IPS-15b (cell line): Measurements from ENCODE around the gene MRPL4.
A peak's percentile ranks its signal among the peaks of the same experiment; 100 is the strongest.

Source experiments
- H3K27me3 ChIP-seq: one replicate; pipeline ENCODE4 v1.6.1; 2013; ENCODE audit warnings: low read length; ENCODE audit not compliant: control insufficient read depth, insufficient read depth
- H3K36me3 ChIP-seq: one replicate; pipeline ENCODE4 v1.6.1; 2013; ENCODE audit warnings: low read length; ENCODE audit not compliant: control insufficient read depth, insufficient read depth
- H3K4me1 ChIP-seq: one replicate; pipeline ENCODE4 v1.6.1; 2013; ENCODE audit warnings: mild to moderate bottlenecking, low read length; ENCODE audit not compliant: control insufficient read depth, insufficient read depth
- H3K4me3 ChIP-seq: one replicate; pipeline ENCODE4 v1.5.1; 2013; ENCODE audit warnings: low read depth, low read length
- H3K9ac ChIP-seq: one replicate; pipeline ENCODE4 v1.6.1; 2013; ENCODE audit warnings: low read depth, mild to moderate bottlenecking, low read length
- H3K9me3 ChIP-seq: one replicate; pipeline ENCODE4 v1.6.1; 2013; ENCODE audit warnings: mild to moderate bottlenecking, low read length; ENCODE audit not compliant: control insufficient read depth, insufficient read depth

The MRPL4 gene

DNA sequence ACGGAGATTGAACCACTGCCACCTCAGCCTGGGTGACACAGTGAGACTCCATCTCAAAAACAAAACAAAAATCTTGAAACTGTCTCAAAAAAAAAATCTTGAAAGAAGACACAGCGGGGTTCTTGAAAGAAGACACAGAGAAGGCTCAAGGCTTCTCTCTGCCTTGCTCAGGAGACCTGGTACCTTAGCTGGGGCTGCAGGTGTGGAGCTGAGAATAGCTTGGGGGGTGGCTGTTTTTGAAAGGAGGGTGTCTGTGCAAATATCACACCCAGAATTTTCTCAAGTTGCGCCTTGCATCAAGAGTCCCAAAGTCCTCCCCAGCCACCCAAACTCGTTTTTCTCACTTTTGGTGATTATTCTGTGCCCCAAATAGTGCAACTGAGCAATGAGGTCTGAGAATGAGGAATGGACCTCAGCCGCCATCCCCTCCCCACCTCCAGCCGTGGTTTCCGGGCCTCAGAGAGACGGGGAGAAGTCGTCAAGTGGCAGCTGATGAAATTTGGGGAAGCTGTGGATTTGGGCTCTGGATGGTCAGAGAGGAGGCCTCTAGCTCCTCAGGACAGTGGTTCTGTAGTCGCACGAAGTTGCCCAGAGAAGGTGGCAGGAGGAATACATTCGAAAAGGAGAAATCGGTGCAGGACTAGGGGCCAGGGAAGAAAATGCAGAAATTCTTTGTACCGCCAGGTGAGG, 29.7 kb upstream of the MRPL4 start:
- no peaks in the 10 kb centered on the region for H3K4me1 ChIP-seq
- no peaks in the 10 kb centered on the region for H3K9me3 ChIP-seq
- peaks cover 9% of the 10 kb centered on the region for H3K36me3 ChIP-seq
- no peak overlapping the region for H3K4me3 ChIP-seq
- no peaks in the 10 kb centered on the region for H3K27me3 ChIP-seq
- H3K9ac ChIP-seq = no peak overlapping the region

DNA sequence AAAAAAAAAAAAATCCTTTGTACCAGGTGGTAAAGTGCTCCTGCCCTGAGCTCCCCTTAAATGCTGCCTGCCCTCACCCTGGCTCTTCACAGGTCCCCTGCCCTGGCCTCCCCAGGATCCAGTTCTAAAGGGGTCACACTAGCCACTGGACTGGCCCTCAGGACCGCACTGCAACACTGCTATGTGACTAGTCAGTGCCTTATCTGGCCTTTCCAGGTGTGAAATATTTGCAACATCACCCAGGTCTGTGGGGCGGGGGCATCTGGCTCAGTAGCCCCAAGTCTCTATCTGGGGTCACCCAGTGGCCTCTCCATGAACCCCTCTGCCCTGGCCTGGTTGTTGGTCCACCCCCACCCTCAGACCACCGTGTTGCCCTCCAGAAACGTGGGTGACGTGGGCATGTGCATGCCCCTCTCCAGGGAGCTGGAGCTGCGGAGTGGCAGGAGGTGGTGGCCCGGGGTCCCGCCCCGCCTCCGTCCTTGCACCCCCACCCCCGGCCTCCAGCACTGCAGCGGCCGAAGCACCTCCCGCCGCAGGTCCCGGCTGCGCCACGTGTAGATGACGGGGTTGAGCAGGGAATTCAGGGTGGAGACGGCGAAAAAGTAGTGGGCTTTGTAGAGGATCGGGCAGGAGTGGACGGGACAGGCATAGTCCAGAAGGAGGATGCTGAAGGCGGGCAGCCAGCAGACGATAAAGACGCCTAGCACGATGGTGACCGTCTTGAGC, 28.4 kb upstream of the MRPL4 start:
- Histone ChIP-seq H3K9me3 (no peaks in the 10 kb centered on the region), H3K4me3 (no peak overlapping the region), H3K4me1 (no peaks in the 10 kb centered on the region), H3K36me3 (peaks cover 9% of the 10 kb centered on the region), H3K27me3 (no peaks in the 10 kb centered on the region), H3K9ac (no peak overlapping the region)

DNA sequence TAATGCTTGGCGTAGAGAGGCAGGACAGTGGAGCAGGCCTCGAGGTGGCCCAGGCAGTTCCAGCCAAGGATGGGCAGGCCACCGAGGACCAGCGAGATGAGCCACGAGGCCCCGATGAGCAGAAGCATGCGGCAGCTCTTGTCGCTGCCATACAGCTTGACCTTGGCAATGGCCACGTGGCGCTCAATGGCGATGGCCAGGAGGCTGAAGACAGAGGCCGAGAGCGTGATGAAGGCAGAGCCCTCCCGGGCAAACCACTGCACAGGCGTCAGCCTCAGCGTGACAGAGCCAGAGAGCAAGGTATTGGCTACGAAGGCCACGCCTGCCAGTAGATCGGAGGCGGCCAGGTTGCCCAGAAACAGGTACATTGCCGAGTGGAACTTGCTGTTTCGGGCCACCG, 27.7 kb upstream of the MRPL4 start:
- H3K4me1 ChIP-seq = no peaks in the 10 kb centered on the region
- H3K27me3 ChIP-seq = no peaks in the 10 kb centered on the region
- no peak overlapping the region for H3K4me3 ChIP-seq
- H3K36me3 ChIP-seq = peaks cover 9% of the 10 kb centered on the region
- H3K9ac ChIP-seq = no peak overlapping the region
- H3K9me3 ChIP-seq = no peaks in the 10 kb centered on the region

DNA sequence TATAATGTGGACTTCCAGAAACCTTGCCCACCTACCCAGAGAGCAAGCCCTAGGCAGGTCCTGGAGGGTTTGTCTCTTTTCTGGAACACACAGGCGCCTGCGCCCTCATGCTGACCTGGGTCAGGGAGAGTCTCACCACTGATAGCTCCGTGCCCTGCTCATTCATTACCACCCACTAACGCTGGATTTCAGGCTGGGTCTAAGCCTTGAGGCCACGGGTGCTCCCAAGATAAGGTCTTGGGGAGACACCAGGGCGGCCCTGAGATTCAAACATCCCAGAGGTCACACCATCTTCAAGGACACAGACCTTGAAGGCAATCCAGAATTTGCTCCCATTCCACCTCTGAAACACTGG, 26.0 kb upstream of the MRPL4 start:
- Histone ChIP-seq H3K9ac (no peak overlapping the region), H3K4me1 (no peaks in the 10 kb centered on the region), H3K4me3 (no peak overlapping the region), H3K36me3 (peaks cover 9% of the 10 kb centered on the region), H3K9me3 (no peaks in the 10 kb centered on the region), H3K27me3 (no peaks in the 10 kb centered on the region)

DNA sequence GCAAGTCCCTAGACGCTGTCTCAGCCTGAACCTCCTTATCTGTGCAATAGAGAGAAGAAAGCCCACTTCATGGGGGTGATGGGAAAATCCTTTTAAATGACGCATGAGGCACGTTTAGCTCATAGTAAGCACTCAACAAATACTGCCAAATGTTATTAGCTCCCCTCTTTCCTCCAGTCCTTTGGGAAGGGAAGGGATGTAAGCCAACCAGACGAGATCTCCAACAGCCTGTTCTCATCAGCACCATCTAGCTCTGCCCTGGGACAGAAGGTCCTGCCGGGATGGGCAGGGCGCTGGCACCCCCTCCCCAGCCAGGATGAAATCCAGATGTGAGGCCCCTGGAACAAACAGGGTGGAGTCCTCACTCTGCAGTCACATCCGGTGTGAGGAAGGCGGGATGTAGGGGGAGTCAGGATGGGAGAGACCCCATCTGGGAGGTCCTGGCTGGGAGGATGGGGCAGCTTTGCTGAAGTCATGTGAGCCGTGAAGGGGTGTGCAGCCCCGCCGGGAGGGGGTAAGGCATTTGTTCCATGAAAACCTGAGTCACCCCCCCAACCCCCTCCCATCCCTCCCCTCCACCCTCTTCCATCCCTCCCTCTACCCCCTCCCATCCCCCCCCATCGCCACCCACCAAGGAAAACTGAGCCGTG, 25.5 kb upstream of the MRPL4 start:
- Histone ChIP-seq H3K4me3 (no peak overlapping the region), H3K36me3 (peaks cover 9% of the 10 kb centered on the region)

DNA sequence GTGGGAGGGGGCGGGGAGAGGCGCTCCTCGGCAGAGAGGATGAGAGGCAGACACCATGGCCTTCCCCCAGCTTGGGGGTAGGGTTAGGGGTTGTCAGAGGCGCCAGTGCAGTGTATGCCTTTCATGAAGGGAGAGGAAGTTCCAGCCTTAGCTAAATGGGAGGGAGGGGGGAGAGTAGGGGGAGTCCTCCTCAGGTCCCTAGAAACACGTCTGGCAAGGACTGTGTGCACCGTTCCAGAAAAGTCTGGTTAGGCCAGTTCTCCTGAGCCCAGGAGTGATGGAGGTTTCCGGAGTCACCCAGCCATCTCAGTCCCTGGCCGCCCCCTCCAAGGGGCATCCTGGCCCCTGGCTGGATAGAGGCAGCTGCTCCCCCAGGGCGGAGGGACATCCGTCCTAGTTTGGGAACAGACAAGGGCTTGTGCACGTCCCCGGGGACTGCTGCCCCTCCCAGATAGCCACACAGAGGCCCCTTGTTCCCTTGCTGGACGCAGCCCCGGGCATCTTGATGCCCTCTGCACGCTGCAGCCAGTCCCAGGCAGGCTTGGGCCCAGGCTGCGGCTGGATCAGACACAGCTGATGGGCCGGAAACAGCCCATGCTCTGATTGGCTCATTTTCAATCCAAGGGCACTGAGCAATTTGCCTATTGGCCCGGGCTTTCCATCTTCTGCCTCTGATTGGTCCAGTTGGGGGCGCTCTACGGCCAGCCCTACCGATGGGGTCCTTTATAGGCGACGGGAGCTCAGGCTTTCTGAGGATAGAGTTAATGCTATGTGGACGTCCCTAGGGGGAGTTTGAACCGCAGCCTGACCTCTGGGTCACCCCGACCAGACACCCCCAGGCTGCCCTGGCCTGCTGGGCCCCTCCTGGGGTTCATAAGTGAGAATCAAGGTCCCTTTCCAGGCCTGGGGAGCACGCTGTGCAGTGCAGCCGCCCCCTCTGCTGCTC, 24.7 kb upstream of the MRPL4 start:
- no peak overlapping the region for H3K9ac ChIP-seq
- peaks cover 9% of the 10 kb centered on the region for H3K36me3 ChIP-seq
- H3K4me3 ChIP-seq = no peak overlapping the region
- no peaks in the 10 kb centered on the region for H3K27me3 ChIP-seq
- H3K9me3 ChIP-seq = no peaks in the 10 kb centered on the region
- H3K4me1 ChIP-seq = peaks cover 2% of the 10 kb centered on the region

More for the DNA sequence above, 25.5 kb upstream of the MRPL4 start:
- Histone ChIP-seq H3K4me1 (peaks cover under 1% of the 10 kb centered on the region), H3K27me3 (no peaks in the 10 kb centered on the region), H3K9me3 (no peaks in the 10 kb centered on the region), H3K9ac (no peak overlapping the region)

DNA sequence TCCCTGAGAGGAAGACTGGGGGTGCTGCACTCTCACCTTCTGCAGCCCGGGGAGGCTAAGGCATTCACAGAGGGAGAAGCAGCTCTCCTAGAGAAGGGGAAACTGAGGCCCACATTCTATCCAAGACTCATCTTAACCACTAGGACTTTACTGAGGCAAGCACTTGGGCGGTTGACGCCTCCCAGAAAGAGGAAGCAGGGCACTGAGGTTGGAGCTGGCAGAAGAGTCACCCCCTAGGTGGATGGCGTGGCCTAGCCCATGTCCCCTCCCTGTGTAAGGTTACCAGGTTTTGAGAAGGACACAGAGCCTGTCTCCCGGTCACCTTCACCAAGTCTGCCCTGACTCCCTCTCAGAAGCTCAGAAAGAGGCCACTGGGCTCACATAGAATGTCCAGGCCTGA, 23.6 kb upstream of the MRPL4 start:
- no peak overlapping the region for H3K9ac ChIP-seq
- no peaks in the 10 kb centered on the region for H3K27me3 ChIP-seq
- no peak overlapping the region for H3K4me3 ChIP-seq
- H3K36me3 ChIP-seq = peaks cover 9% of the 10 kb centered on the region
- peaks cover 2% of the 10 kb centered on the region for H3K4me1 ChIP-seq
- no peaks in the 10 kb centered on the region for H3K9me3 ChIP-seq

DNA sequence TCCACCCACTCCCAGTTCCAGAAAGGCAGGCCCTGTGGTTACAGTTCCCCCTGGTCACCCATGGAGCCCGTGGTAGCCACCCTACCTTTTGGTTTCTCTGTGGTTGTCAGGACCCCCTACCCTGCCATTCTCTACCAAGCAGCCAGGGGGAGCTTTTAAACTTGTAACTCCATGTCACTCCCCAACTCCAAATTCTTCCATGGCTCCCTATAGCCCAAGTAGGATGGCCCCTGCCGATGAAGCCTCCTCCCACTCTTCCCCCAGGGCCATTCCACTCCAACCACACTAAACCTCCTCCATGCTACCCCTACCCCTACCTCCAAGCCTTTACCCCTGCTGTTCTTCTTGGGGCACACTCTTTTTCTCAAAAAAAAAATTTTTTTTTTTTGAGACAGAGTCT, 23.1 kb upstream of the MRPL4 start:
- H3K36me3 ChIP-seq = peaks cover 8% of the 10 kb centered on the region
- peaks cover 2% of the 10 kb centered on the region for H3K4me1 ChIP-seq
- no peaks in the 10 kb centered on the region for H3K27me3 ChIP-seq
- no peaks in the 10 kb centered on the region for H3K9me3 ChIP-seq
- no peak overlapping the region for H3K9ac ChIP-seq
- no peak overlapping the region for H3K4me3 ChIP-seq

DNA sequence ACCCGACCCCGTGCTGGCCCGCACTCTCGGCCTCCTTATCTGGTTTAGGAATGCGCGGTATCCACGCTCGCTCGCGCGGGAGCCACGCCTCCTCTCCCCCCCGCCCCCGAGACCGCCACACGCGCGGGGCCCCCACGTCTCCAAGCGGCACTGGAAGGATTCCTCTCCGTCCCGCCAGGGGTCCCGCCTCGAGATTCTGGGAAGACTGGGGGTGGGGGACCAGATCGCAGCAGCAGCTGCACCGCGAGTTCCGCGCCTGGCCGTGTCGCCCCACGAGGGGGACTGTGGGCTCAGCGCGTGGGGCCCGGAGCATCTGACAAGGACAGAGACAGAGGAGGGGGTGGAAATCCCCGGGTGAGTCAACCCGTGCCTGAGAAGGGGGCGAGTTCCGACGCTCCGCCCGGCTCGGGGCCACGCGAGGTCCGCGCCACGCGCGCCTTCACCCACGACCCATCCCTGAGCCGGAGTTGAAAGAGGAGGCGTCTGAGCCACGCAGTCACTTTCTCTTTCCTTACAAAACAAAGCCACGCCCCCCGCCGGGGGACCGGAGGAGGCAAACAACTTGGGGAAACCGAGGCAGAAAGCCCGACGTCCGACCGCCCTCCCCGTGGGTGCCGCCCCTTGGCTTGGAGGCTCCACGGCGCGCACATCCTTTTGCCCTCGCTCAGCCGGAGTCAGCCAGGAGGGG, 21.7 kb upstream of the MRPL4 start:
- no peaks in the 10 kb centered on the region for H3K36me3 ChIP-seq
- H3K4me3 ChIP-seq = peak overlapping the region; percentile 75
- no peaks in the 10 kb centered on the region for H3K9me3 ChIP-seq
- peaks cover 2% of the 10 kb centered on the region for H3K4me1 ChIP-seq
- H3K9ac ChIP-seq = peak overlapping the region; percentile 60
- no peaks in the 10 kb centered on the region for H3K27me3 ChIP-seq

DNA sequence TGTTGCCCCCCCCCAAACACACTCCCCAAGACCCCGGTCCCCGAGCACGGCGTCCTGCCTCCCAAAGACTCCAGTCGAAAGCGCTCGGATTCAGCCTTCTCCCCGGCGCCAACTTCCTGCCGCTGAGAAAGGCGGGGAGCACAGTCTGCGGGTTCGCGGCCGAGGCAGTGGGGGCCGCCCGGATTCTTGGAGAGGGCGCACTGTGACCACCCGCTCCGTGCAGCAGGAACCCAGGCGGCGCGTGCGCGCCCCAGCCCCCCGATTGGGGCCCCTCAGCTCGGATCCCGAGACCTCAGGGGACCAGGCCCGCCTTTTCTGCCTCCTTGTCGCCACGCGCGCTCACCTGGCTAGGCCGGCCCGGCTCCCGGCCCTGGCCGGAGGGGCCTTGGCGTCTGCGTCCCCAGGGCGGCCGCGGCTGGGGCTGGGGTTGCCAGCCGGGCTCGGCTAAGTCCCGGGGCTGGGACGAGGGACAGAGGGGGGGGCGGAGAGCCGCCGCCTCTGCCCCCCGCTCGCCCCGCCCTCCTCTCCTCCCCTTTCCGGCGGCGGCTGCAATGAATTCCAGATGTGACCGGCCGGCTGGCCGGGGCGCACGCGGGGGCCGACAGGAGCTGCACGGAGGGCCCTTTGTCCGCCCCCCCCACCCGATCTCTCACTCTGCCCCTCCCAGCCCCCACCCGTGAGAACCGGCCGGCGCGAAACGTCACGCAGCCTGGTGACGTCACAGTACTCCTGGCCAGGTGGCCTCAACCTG, 21.0 kb upstream of the MRPL4 start, which contains the start of gene S1PR2:
TSS of gene S1PR2 (minus strand) at position 471 of the 751 bp plus-strand sequence. CDS start 6,426 bp downstream, outside the sequence.
- no peaks in the 10 kb centered on the region for H3K36me3 ChIP-seq
- peaks cover 2% of the 10 kb centered on the region for H3K4me1 ChIP-seq
- no peaks in the 10 kb centered on the region for H3K27me3 ChIP-seq
- H3K4me3 ChIP-seq = peak within 1 kb of the TSS; percentile 75
- peak within 1 kb of the TSS; percentile 60 for H3K9ac ChIP-seq
- H3K9me3 ChIP-seq = no peaks in the 10 kb centered on the region
